NCI-H526 (cell line): Measurements from ENCODE around the gene IDI1.
A peak's percentile ranks its signal among the peaks of the same experiment; 100 is the strongest.
"Not testable (repeated sequence)": the region's sequence is repeated elsewhere in the genome, so short reads cannot be mapped to it uniquely, and the experiment has no call there.

ENCODE experiments used
- DNase-seq, 2 experiments: peaks; one replicate each; lab custom pipeline; 2025; lab: John Stamatoyannopoulos, UW

Gene IDI1

GRCh38 chr10:1034758-1035157, 14.2 kb downstream of the IDI1 start:
- no peak for DNase-seq

- no peak for DNase-seq
These were observed 15.3 kb downstream of the IDI1 start for GRCh38 chr10:1033601-1034000.

DNA sequence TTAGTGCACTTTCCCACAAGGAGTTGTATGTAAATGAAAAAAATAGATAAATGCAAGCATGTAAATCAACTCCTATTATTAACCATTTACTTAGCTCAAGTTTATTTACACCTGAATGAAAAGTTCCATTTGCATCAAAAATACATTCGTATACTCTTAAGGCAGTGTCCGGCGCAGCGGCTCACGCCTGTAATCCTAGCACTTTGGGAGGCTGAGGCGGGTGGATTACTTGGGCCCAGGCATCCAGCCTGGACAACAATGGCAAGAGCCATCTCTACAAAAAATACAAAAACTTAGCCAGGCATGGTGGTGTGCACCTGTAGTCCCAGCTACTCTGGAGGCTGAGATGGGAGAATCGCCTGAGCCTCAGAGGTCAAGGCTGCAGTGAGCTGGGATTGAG, 19.1 kb downstream of the IDI1 start:
- no peak for DNase-seq

- no peak for DNase-seq
These were observed 22.3 kb downstream of the IDI1 start for GRCh38 chr10:1026578-1026977.

DNA sequence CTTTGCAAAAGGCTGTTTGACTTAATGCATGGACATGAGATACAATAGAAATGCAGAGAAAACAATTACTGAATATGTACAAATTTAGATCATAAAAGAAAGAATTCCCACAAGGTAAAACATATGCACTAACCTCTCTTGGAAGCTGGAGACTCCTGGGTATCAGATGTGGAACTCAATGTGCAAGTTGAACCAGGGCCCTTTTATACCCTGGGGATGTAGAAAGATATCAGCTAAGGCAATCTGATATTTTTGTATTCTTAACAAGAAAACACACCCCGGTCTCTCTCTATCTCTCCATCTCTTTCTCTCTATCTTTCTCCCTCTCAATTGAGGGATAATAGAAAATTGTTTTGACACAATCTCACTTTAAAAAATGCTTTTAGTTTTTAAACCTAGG, 23.2 kb downstream of the IDI1 start, which contains the start of gene IDI2:
Gene IDI2, minus strand, starts transcription at position 177 of the 400 bp plus-strand sequence. CDS start 1,136 bp downstream, outside the sequence.
- no peak for DNase-seq

DNA sequence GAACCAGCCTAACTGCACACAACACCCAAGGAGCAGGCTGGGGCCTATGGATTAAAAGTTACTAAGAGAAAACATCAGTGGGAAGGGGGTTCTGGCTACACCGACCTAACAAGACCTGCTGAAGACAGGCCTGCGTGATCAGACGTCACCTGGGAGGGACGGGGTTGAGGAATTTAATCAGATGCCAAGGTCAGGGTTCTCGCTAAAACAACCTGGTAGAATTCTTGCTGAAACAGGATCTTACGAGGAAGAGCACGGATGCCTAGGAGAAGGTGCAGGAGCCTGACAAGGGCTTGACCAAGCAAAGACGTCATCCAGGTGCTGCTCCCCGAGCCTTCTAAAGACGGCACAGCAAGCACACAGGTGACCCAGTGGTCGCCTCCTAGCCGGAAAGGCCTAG, 24.8 kb downstream of the IDI1 start:
- DNase-seq: no peak

DNA sequence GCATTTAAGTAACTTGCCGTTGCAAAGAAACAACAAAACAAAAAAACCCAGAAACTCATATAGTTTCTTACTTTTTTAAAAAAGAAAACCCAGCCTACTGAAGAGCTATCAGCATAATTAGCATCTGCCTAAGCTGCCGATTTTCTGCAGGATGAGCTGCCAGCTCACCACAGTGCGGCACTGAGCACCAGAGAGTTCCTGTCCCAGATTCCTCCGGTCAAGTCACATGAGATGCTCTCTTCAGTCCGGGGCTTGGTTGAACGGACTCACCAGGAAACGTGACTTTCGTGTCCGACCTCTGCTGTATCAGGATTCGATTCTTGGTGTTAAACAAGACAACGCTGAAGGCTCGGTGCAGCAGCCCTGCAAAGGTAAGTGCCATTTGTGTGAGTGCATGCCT, 26.5 kb downstream of the IDI1 start:
- DNase-seq: peak in 1 of 2 experiments; percentile 3

- no peak for DNase-seq
These were observed 28.0 kb downstream of the IDI1 start for GRCh38 chr10:1020958-1021357.

GRCh38 chr10:1020460-1020859, 28.5 kb downstream of the IDI1 start:
- DNase-seq: no peak

- DNase-seq: no peak
These were observed 29.6 kb downstream of the IDI1 start for GRCh38 chr10:1019362-1019761.

GRCh38 chr10:1015688-1016087, 33.2 kb downstream of the IDI1 start:
- DNase-seq: no peak

DNA sequence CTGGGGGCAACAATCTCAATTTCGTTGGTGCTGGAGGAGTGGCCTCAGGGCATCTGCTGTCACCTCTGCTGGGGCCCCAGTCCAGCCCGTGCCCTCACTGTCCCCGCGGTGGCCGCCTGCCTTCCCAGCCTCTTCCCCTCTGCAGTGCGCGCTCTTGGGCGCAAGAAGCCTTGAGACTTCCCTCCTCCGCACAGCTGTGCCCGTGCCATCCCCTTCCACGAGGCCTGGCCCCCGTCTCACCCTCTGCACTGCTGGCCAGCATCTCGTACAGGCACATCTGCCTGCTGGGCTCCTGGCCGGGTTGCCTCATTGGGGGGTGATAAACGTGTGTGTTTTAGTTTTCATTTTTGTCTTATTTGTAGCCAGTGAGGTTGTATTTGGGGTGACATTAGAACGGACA, 37.2 kb downstream of the IDI1 start:
- no peak for DNase-seq

DNA sequence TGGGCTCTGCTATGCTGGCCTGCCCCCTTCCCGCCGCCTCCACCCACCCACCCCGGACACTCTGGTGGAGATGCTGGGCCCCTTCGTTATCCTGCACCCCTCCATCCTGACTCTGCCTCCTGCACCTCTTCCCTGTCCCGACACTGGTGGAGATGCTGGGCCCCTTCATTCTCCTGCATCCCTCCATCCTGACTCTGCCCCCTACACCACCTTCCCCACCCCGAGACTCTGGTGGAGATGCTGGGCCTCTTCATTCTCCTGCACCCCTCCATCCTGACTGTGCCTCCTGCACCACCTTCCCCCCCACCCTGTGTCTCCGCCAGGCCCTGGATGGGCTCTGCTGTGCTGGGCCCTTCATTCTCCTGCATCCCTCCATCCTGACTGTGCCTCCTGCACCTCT, 38.2 kb downstream of the IDI1 start:
- DNase-seq: no peak

- DNase-seq: not testable (repeated sequence)
These were observed 39.0 kb downstream of the IDI1 start for GRCh38 chr10:1009947-1010346.

- DNase-seq: no peak
These were observed 39.8 kb downstream of the IDI1 start for GRCh38 chr10:1009071-1009494.

DNA sequence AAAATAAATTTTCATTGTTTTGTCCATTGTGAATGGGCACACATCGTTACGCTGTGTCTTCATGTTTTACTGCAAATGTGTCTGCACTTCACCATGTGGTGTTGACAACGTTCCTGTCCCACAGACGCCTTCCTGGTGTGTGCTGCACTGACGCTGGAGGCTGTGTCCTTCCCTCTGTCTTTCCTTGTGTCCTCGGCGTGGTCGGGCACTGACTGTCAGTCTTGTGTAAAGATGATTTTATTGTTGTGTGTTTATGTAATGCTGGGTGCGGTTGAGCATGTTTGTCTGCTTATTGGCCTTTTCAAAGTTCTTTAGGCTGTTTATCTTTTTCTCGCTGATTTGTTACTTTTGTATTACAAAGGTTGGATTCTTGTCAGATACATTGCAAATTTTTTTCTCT, 41.3 kb downstream of the IDI1 start:
- no peak for DNase-seq

GRCh38 chr10:1006573-1006972, 42.3 kb downstream of the IDI1 start:
- DNase-seq: no peak

GRCh38 chr10:1003884-1004670, 44.8 kb downstream of the IDI1 start:
- no peak for DNase-seq

- no peak for DNase-seq
These were observed 46.4 kb downstream of the IDI1 start for GRCh38 chr10:1002425-1003006.

GRCh38 chr10:997266-998022, 51.5 kb downstream of the IDI1 start:
- DNase-seq: no peak

GRCh38 chr10:996031-996430, 52.9 kb downstream of the IDI1 start:
- no peak for DNase-seq

DNA sequence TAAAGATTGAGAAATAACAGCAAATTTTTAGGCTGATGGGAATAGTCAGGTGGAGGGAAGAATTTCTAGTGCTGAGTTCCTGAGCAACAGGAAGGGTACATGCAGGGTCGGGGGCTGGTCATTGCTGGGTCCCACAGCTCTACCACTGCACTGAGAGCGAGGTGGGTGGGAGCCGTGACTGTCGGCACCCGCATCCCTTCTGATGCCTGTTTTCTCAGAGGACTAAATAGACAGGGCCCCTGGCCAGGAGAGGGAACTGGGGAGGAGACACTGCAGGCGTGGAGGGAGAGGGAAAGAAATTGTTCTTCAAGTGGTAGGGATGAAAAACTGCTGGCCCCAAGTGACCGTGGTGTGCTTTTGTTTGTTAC, 53.4 kb downstream of the IDI1 start:
- DNase-seq: no peak
